ENCODE results near the gene TIMM50.

DNA sequence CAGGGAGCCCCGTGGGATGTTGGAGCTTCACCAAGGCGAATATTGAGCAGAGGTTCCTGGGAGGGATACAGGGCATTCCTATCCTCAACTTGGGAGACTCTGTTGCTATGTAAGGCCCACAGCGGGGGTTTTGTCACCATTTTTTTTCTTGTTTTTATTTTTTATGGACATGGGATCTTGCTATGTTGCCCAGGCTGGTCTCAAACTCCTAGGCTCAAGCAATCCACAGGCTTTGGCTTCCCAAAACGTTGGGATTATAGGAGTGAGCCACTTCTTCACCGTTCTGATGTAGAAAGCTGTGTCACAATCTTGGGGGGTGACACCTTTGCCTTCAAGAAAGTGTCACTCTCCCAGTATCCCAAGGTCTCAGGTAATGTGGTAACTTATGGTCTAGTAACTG lies 20.7 kb downstream of the TIMM50 start:
- TF ChIP-seq POLR2AphosphoS5 (IDR thresholded peaks at IDR 0.05) (no peak), POLR2A (IDR thresholded peaks at IDR 0.05) (no peak)
- TF ChIP-seq, protein P1, sequence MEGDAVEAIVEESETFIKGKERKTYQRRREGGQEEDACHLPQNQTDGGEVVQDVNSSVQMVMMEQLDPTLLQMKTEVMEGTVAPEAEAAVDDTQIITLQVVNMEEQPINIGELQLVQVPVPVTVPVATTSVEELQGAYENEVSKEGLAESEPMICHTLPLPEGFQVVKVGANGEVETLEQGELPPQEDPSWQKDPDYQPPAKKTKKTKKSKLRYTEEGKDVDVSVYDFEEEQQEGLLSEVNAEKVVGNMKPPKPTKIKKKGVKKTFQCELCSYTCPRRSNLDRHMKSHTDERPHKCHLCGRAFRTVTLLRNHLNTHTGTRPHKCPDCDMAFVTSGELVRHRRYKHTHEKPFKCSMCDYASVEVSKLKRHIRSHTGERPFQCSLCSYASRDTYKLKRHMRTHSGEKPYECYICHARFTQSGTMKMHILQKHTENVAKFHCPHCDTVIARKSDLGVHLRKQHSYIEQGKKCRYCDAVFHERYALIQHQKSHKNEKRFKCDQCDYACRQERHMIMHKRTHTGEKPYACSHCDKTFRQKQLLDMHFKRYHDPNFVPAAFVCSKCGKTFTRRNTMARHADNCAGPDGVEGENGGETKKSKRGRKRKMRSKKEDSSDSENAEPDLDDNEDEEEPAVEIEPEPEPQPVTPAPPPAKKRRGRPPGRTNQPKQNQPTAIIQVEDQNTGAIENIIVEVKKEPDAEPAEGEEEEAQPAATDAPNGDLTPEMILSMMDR (IDR thresholded peaks at IDR 0.05) = no peak

Measured in prostate gland (tissue), 2 donors.